ENCODE results near the gene PRR36. TPM values are rescaled to one million over a fixed set of nuclear protein-coding genes. Genes with fewer than 3 reads are reported as not detected.
"Not testable (repeated sequence)": the region's sequence is repeated elsewhere in the genome, so short reads cannot be mapped to it uniquely, and the experiment has no call there.

Gene PRR36
- total RNA-seq, 1 experiment from 2014 or later: not detected

GRCh38 chr19:7903244-7904073, 29.3 kb upstream of the PRR36 start, which contains the start of gene MAP2K7:
Gene MAP2K7, plus strand, starts transcription at chr19:7903877. Its CDS starts 68 bp downstream, at chr19:7903945.
- peak; percentile 96 for DNase-seq (ENCODE audit: low read depth)
- in situ Hi-C loops (cut with HindIII; ENCODE audit: low pct_unique_long_range_greater_than_20kb, low sequenced_read_pairs): no loop called here

GRCh38 chr19:7902796-7903243, 28.6 kb upstream of the PRR36 start:
- in situ Hi-C loops (cut with HindIII; ENCODE audit: low pct_unique_long_range_greater_than_20kb, low sequenced_read_pairs): no loop called here
- DNase-seq (ENCODE audit: low read depth): no peak

GRCh38 chr19:7901337-7901736, 27.1 kb upstream of the PRR36 start:
- in situ Hi-C loops (cut with HindIII; ENCODE audit: low pct_unique_long_range_greater_than_20kb, low sequenced_read_pairs): no loop called here
- DNase-seq (ENCODE audit: low read depth): no peak

GRCh38 chr19:7900931-7901330, 26.7 kb upstream of the PRR36 start:
- in situ Hi-C loops (cut with HindIII; ENCODE audit: low pct_unique_long_range_greater_than_20kb, low sequenced_read_pairs): no loop called here
- DNase-seq (ENCODE audit: low read depth): no peak

GRCh38 chr19:7900401-7900870, 26.2 kb upstream of the PRR36 start:
- in situ Hi-C loops (cut with HindIII; ENCODE audit: low pct_unique_long_range_greater_than_20kb, low sequenced_read_pairs): no loop called here
- DNase-seq (ENCODE audit: low read depth): no peak

GRCh38 chr19:7899751-7900378, 25.7 kb upstream of the PRR36 start:
- no peak for DNase-seq (ENCODE audit: low read depth)
- in situ Hi-C loops (cut with HindIII; ENCODE audit: low pct_unique_long_range_greater_than_20kb, low sequenced_read_pairs): no loop called here

- no peak for DNase-seq (ENCODE audit: low read depth)
- in situ Hi-C loops (cut with HindIII; ENCODE audit: low pct_unique_long_range_greater_than_20kb, low sequenced_read_pairs): no loop called here
Measured at GRCh38 chr19:7898967-7899366, 24.8 kb upstream of the PRR36 start.

GRCh38 chr19:7897292-7897691, 23.1 kb upstream of the PRR36 start:
- no peak for DNase-seq (ENCODE audit: low read depth)
- in situ Hi-C loops (cut with HindIII; ENCODE audit: low pct_unique_long_range_greater_than_20kb, low sequenced_read_pairs): no loop called here

GRCh38 chr19:7895565-7895964, 21.4 kb upstream of the PRR36 start:
- no peak for DNase-seq (ENCODE audit: low read depth)
- in situ Hi-C loops (cut with HindIII; ENCODE audit: low pct_unique_long_range_greater_than_20kb, low sequenced_read_pairs): no loop called here

GRCh38 chr19:7894612-7895309, 20.6 kb upstream of the PRR36 start:
- no peak for DNase-seq (ENCODE audit: low read depth)
- in situ Hi-C loops (cut with HindIII; ENCODE audit: low pct_unique_long_range_greater_than_20kb, low sequenced_read_pairs): no loop called here

GRCh38 chr19:7893362-7894101, 19.3 kb upstream of the PRR36 start:
- DNase-seq (ENCODE audit: low read depth): peak; percentile 51
- in situ Hi-C loops (cut with HindIII; ENCODE audit: low pct_unique_long_range_greater_than_20kb, low sequenced_read_pairs): not testable (repeated sequence)

GRCh38 chr19:7888826-7889217, 14.6 kb upstream of the PRR36 start:
- in situ Hi-C loops (cut with HindIII; ENCODE audit: low pct_unique_long_range_greater_than_20kb, low sequenced_read_pairs): no loop called here

GRCh38 chr19:7888145-7888825, 14.1 kb upstream of the PRR36 start, which contains the start of gene LRRC8E:
Gene LRRC8E, plus strand, starts transcription at chr19:7888510. Its CDS starts 7,094 bp downstream, at chr19:7895604.
- DNase-seq (ENCODE audit: low read depth): peak; percentile 39
- in situ Hi-C loops (cut with HindIII; ENCODE audit: low pct_unique_long_range_greater_than_20kb, low sequenced_read_pairs): no loop called here

More at GRCh38 chr19:7888826-7889217, 14.6 kb upstream of the PRR36 start:
- DNase-seq (ENCODE audit: low read depth): no peak

GRCh38 chr19:7887408-7888144, 13.4 kb upstream of the PRR36 start:
- DNase-seq (ENCODE audit: low read depth): no peak
- in situ Hi-C loops (cut with HindIII; ENCODE audit: low pct_unique_long_range_greater_than_20kb, low sequenced_read_pairs): no loop called here

- no peak for DNase-seq (ENCODE audit: low read depth)
- in situ Hi-C loops (cut with HindIII; ENCODE audit: low pct_unique_long_range_greater_than_20kb, low sequenced_read_pairs): no loop called here
Measured at GRCh38 chr19:7885818-7886217, 11.6 kb upstream of the PRR36 start.

GRCh38 chr19:7883796-7884570, 9.8 kb upstream of the PRR36 start:
- in situ Hi-C loops (cut with HindIII; ENCODE audit: low pct_unique_long_range_greater_than_20kb, low sequenced_read_pairs): no loop called here
- no peak for DNase-seq (ENCODE audit: low read depth)

Measured in Caki2 (cell line).